ENCODE measurements around the gene TRPC4AP. TPM values are rescaled to one million over a fixed set of nuclear protein-coding genes. Genes with fewer than 3 reads are reported as not detected.

The TRPC4AP gene
- total and polyA plus RNA-seq, 12 donors: 26.2 to 46.4 (median 38.0) TPM

DNA sequence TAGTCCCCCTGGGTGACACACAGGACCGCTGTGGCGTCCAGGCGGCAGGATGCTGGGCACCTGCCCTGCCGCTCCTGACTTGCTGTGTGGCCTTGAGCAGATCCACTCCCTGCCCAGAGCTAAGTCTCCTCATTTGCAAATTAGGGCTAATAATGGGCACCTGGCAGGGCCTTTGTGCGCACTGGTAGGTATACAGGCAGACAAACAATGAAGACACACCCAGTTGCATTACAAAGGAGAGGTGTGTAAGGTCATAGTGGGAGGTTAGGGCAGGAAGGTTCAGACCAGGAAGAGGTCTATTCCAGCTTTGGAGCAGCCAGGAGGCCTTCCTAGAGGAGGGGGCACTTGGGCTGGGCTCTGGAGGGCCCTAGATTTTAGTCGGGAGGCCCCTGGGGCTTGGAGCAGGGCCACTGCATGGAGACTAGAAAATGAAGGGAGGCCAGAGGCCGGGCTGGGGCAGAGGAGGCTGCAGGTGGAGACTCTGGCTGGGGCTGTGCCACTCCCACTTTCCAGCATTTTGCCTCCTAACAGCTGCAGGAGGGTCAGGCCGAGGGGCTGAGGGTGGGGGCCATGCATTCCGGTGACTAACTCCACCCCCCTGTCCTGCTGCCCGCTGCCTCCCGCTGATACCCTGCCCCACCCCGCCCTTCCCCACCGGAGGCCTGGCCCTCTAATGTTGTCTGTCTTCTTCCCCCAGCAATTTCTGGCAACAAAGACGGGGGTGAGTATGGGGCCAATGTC is 108.4 kb downstream of the TRPC4AP start:
- Histone ChIP-seq H3K36me3 (peaks cover 0 to 32% (median 0%) of the 10 kb centered on the region in 9 donors), H3K9me3 (no peaks in the 10 kb centered on the region), H3K27ac (peak overlapping the region in 8 of 10 donors; percentile 34 to 98 (median 68)), H3K4me1 (peaks cover 15 to 91% (median 48%) of the 10 kb centered on the region in 9 donors), H3K4me3 (no peak overlapping the region), H3K27me3 (peaks cover 0 to 17% (median 0%) of the 10 kb centered on the region in 7 donors)
- 22 to 27% methylated on average over 14 of the region's 14 CpGs for WGBS, 2 donors
- DNase-seq: no peak
- intact Hi-C loops (cut with DNase I): no loop called here
- ATAC-seq: no peak
- TF ChIP-seq, protein P1, sequence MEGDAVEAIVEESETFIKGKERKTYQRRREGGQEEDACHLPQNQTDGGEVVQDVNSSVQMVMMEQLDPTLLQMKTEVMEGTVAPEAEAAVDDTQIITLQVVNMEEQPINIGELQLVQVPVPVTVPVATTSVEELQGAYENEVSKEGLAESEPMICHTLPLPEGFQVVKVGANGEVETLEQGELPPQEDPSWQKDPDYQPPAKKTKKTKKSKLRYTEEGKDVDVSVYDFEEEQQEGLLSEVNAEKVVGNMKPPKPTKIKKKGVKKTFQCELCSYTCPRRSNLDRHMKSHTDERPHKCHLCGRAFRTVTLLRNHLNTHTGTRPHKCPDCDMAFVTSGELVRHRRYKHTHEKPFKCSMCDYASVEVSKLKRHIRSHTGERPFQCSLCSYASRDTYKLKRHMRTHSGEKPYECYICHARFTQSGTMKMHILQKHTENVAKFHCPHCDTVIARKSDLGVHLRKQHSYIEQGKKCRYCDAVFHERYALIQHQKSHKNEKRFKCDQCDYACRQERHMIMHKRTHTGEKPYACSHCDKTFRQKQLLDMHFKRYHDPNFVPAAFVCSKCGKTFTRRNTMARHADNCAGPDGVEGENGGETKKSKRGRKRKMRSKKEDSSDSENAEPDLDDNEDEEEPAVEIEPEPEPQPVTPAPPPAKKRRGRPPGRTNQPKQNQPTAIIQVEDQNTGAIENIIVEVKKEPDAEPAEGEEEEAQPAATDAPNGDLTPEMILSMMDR (IDR thresholded peaks at IDR 0.05): no peak

DNA sequence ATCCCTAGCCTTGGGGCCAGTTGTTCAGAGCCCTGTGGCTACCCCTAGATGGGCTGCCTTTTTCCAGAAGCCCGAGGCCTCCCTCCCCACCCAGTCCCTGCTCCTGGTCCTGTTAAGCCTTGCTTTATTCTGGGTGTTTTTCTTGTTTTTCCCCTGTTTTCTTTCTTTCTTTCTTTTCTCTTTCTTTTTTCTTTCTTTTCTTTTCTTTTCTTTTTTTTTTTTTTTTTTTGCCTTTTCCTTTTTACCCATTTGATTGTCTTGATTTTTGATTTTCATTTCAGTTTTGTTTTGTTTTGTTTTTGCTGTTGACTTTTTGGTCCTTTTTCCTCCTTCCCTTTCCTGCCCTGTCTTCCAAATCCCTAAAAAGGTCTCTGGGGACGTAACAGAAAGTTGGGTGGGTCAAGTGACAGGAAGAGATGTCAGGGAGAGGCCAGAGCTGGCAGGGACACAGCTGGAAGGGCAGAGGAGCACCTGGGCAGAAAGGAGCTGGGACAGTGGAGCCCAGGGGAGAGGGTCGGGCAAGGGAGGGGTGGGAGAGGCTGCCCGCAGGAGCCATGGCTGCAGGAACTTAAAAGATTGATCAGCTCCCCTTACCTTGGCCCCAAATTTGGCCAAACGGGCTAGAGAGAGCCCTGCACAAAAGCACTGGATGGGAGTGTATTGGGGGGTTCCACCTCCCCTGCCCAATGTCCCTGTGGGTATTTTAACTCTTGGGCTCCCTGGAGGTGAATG is 109.4 kb downstream of the TRPC4AP start:
- Histone ChIP-seq H3K4me3 (no peak overlapping the region), H3K9me3 (no peaks in the 10 kb centered on the region), H3K36me3 (peaks cover 0 to 27% (median 0%) of the 10 kb centered on the region in 9 donors), H3K4me1 (peaks cover 15 to 84% (median 48%) of the 10 kb centered on the region in 9 donors), H3K27ac (peak overlapping the region; percentile 38 to 98 (median 68)), H3K27me3 (peaks cover 0 to 17% (median 0%) of the 10 kb centered on the region in 7 donors)
- TF ChIP-seq, protein P1 (IDR thresholded peaks at IDR 0.05): no peak
- no peak for DNase-seq
- whole genome bisulfite sequencing, 2 donors: 23 to 25% methylated on average over 5 of the region's 5 CpGs
- intact Hi-C loops (cut with DNase I): no loop called here
- no peak for ATAC-seq

DNA sequence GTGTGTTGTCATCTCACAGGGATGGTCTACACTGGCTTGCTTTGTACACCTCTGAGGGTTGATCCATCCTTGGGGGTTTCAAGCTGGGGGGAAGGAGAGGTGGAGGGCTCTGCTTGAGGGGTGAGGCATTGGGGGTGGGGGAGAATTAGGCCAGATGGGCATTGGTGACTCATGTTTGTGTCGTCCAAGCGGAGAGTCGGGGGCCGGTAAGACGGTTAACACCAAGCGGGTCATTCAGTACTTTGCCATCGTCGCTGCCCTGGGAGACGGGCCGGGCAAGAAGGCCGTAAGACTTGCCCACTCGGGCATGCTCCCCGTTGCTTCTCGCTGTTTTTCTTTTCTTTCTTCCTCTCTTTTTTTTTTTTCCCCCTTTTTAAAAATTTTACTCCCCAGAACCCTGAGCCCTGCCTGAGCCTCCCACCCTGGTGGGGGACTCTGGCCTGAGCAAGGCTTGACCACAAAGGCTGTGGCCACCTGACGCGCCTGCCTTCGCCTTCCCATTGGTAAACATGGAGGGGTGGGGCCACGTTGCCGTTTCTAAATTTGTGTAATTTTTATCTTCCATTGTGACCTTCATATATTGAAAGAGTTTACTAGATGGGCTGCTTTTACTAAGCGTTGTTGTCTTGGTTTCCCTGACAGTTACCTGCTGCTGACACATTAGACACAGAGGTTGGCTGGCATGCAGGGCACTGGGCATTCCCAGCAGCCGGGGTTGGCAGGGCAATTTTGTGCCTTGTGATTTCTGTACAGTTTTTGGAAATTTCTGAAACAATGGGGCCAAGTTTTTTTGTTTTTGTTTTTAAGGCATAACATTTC is 110.1 kb downstream of the TRPC4AP start:
- TF ChIP-seq, protein P1 (IDR thresholded peaks at IDR 0.05): no peak
- H3K27me3 ChIP-seq: peaks cover 0 to 17% (median 0%) of the 10 kb centered on the region in 7 donors
- H3K27ac ChIP-seq: peak overlapping the region; percentile 38 to 98 (median 68)
- peak overlapping the region in 5 of 10 donors; percentile 2 to 65 (median 57) for H3K4me3 ChIP-seq
- 45 to 68% methylated on average over 21 of the region's 21 CpGs for WGBS, 2 donors
- ATAC-seq (no peak), DNase-seq (no peak)
- intact Hi-C loops (cut with DNase I): no loop called here
- H3K9me3 ChIP-seq: no peaks in the 10 kb centered on the region
- peaks cover 15 to 76% (median 42%) of the 10 kb centered on the region in 9 donors for H3K4me1 ChIP-seq
- peaks cover 0 to 20% (median 0%) of the 10 kb centered on the region in 9 donors for H3K36me3 ChIP-seq
